Naive thymus-derived CD8-positive, alpha-beta T cell (primary cell): ENCODE results near the gene NINJ2. TPM values are rescaled to one million over a fixed set of nuclear protein-coding genes. Genes with fewer than 3 reads are reported as not detected.

ENCODE experiments used
- ATAC-seq, 2 donors: fragments of 150-1000 bp; cut with Tn5 transposase in 1 of 2; sonication (Bioruptor Pico), chemical (Tn5 transposase) in 1 of 2; 1 replicate in 1 of 2; 2 replicates in 1 of 2; pipeline ENCODE4 v1.10.0; 2021; ENCODE audit warnings: mild to moderate bottlenecking in 2 of 2, moderate library complexity in 2 of 2
- POLR2A ChIA-PET: fragments of 350-600 bp; sonication (Branson Sonifier 250); formaldehyde crosslinking; loops from one replicate; lab custom pipeline; 2021; ENCODE audit warnings: antibody characterized with exemption; lab: Charles Lee
- DNase-seq, 10 donors: peaks; one replicate each; pipeline versions ENCODE4 v3.0.0 to v3.0.0-alpha.2; 2020 to 2022
- H3K27ac Mint-ChIP-seq, 10 donors: one replicate each; pipeline ENCODE4 v1.8.0; 2020 to 2022; ENCODE audit warnings: mild to moderate bottlenecking in 10 of 10, mixed read lengths in 10 of 10, moderate library complexity in 4 of 10, inconsistent platforms in 1 of 10
- H3K27me3 Mint-ChIP-seq, 5 donors: one replicate each; pipeline ENCODE4 v1.8.0; 2021 to 2022; ENCODE audit warnings: mixed read lengths in 5 of 5
- H3K36me3 Mint-ChIP-seq, 3 donors: one replicate each; pipeline ENCODE4 v1.8.0; 2020 to 2022; ENCODE audit warnings: mixed read lengths in 3 of 3, mild to moderate bottlenecking in 2 of 3, inconsistent platforms in 1 of 3
- H3K4me1 Mint-ChIP-seq, 4 donors: one replicate each; pipeline ENCODE4 v1.8.0; 2021 to 2022; ENCODE audit warnings: mixed read lengths in 4 of 4
- H3K4me3 Mint-ChIP-seq, 10 donors: one replicate each; pipeline ENCODE4 v1.8.0; 2020 to 2022; ENCODE audit warnings: mild to moderate bottlenecking in 10 of 10, mixed read lengths in 10 of 10, moderate library complexity in 6 of 10, inconsistent platforms in 1 of 10
- H3K9me3 Mint-ChIP-seq, 9 donors: one replicate each; pipeline ENCODE4 v1.8.0; 2020 to 2022; ENCODE audit warnings: mixed read lengths in 9 of 9, mild to moderate bottlenecking in 3 of 9, inconsistent platforms in 1 of 9, moderate library complexity in 1 of 9
- polyA plus RNA-seq, 3 donors: library from polyadenylated mRNA; unstranded; fragments of 300-500 nt; fragmentation: Illumina TruSeq; gene quantifications; one replicate each; pipeline ENCODE4 v1.2.3, GENCODE V29; 2021
- total RNA-seq, 8 experiments: library from RNA in 2 of 8; stranded (reverse) in 2 of 8; gene quantifications; one replicate each; pipeline ENCODE4 v1.2.3 and lab custom pipeline; 2021 to 2026

Gene NINJ2
- total and polyA plus RNA-seq, 5 experiments from 2014 or later: 0.85 to 5.1 (median 3.9) TPM

DNA sequence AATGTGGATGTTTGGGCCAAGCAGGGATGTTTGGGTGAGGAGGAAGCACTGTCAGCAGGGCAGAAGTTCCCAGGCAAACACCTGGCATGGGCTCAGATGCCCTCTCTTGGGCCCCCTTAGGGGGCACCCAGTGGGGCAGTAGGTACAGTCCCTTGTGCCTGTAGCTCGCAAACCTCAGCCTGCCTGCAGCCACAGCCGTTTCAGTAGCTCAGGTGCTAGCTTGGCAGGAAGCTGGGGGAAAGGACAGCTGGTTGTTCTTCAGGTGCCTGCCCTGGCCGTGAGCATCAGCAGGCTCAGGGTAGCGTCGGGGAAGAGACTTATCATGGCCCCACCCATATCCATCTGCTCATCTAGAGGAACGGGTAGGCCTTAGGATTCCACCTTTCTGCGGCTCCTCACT is 136.0 kb downstream of the NINJ2 start:
- no peak for ATAC-seq
- peaks cover 0 to 13% (median 7%) of the 10 kb centered on the region in 9 donors for H3K9me3 Mint-ChIP-seq

DNA sequence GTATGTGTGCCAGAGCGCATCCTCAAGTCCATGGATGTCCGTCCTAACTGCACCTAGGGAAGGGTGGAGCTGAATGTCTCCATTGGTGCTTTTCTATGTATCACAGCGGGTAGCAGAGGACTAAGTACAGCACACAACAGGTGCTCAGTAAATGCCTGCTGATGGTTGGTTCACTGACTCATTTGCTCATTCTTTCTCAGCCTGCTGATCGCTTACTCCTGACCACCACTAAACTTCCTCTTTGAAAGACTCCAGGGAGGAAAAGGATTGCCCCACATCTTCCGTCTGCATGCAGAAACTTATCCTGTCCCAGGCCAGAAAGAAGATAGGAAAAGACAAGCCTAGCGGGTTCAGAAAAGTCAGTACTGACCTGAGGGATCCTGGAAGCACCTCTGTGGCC is 137.2 kb downstream of the NINJ2 start:
- DNase-seq (no peak), ATAC-seq (no peak)
- H3K27ac Mint-ChIP-seq: no peak overlapping the region
- POLR2A ChIA-PET: no interaction called here
- peaks cover 0 to 10% (median 4%) of the 10 kb centered on the region in 9 donors for H3K9me3 Mint-ChIP-seq
- peaks cover 1 to 16% (median 6%) of the 10 kb centered on the region in 5 donors for H3K27me3 Mint-ChIP-seq
- H3K4me1 Mint-ChIP-seq: no peaks in the 10 kb centered on the region
- H3K4me3 Mint-ChIP-seq: no peak overlapping the region
- no peaks in the 10 kb centered on the region for H3K36me3 Mint-ChIP-seq

More for the DNA sequence above, 136.0 kb downstream of the NINJ2 start:
- Mint-ChIP-seq H3K36me3 (peaks cover 0 to 4% (median 3%) of the 10 kb centered on the region in 3 donors), H3K4me3 (peak overlapping the region in 1 of 10 donors; percentile 73), H3K27me3 (peaks cover 1 to 8% (median 6%) of the 10 kb centered on the region in 5 donors), H3K4me1 (no peaks in the 10 kb centered on the region), H3K27ac (peak overlapping the region in 1 of 10 donors; percentile 46)
- no peak for DNase-seq
- POLR2A ChIA-PET: interaction anchor here (1.3 kb wide), 1 partner anchor 9 kb away, joined by 3 read pairs; no protein-coding TSS in a partner anchor

DNA sequence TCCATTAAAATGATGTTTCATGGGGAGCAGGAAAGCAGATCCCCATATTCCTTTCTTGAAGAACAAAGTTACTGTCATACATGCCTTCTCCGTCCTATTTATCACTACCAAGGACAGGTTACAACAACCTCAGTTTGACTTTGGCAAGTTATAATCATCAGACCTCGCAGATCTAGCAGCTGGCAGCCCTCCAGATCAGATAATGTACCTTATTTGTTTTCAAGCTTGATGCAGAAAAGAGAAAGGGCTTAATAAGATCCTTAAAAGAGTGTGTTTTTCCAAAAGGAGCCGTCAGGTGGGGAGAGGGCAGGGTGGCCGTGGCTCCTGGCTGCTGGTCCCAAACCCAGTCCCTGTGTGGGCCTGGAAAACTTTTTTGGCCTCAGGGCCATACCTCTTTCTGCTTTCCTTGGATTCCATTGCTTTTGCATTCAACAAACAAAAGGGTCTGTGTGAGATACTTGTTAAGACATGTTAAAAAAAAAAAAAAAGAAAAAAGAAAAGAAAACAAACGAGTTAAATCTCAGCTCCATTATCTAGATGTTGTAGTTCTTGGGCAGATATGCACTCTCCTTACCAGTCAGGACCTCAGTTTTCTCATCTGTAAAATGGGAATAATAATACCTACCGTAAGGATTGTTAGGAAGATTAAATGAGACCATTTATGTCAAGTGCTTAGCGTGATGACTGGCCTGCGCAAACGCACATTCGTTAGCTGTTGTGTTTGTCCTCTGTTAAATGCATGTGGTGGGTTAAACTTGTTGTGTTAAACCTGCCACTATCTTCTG is 138.9 kb downstream of the NINJ2 start:
- POLR2A ChIA-PET: interaction anchor here (0.6 kb wide), 1 partner anchor 108 kb away, joined by 4 read pairs; no protein-coding TSS in a partner anchor
- ATAC-seq: no peak
- Mint-ChIP-seq H3K9me3 (peaks cover 0 to 4% (median 0%) of the 10 kb centered on the region in 9 donors), H3K27ac (no peak overlapping the region), H3K36me3 (no peaks in the 10 kb centered on the region), H3K4me1 (no peaks in the 10 kb centered on the region), H3K4me3 (no peak overlapping the region), H3K27me3 (peaks cover 1 to 30% (median 15%) of the 10 kb centered on the region in 5 donors)
- no peak for DNase-seq

DNA sequence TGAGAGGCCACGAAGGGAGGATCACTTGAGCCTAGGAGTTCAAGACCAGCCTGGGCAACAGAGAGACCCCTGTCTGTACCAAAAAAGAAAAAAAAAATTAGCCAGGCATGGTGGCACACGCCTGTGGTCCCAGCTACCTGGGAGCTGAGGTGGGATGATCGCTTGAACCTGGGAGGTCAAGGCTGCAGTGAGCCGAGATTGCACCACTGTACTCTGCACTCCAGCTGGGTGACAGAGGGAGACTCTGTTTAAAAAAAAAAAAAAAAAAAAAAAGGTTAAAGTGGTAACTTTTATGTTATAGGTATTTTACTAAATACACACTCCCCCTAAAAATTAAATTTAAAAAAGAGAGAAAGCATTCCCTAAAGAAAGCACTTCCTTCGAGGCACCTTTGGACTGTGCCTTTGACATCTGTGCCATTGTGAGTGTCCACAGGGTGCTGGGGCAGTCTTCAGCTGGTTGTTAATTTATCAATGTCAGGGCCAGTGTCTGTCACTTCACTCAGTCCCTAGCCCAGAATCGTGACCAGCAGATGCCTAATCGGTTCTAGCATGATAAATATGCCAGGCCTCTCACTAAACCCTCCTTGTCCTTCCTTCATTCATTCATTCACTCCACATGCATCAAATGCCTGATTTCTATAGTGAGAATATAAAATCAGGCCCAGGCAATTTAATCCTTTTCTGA is 140.4 kb downstream of the NINJ2 start:
- H3K4me1 Mint-ChIP-seq: no peaks in the 10 kb centered on the region

DNA sequence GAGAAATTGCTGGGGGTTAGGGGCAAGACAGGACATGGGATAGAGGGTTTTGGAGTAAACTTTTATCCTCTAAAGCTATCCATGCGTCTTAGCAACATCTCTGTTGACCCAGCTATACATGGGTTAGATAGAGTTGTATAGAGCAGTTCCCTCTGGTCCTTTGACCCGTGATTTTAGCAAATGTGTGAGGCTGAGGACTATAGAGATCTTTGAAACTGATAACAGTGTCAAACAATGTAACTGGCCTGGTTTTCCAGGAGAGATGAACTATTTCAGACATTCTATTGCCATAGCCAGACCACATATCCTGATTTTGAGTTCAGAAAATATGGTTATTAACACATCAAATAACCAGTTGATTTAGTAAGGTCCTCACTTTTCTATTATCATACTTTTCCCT is 143.1 kb downstream of the NINJ2 start:
- Mint-ChIP-seq H3K36me3 (no peaks in the 10 kb centered on the region), H3K4me3 (no peak overlapping the region), H3K27ac (no peak overlapping the region), H3K27me3 (peaks cover 0 to 29% (median 18%) of the 10 kb centered on the region in 5 donors), H3K9me3 (no peaks in the 10 kb centered on the region), H3K4me1 (no peaks in the 10 kb centered on the region)
- POLR2A ChIA-PET: no interaction called here
- ATAC-seq (no peak), DNase-seq (no peak)

More for the DNA sequence above, 140.4 kb downstream of the NINJ2 start:
- DNase-seq: no peak
- POLR2A ChIA-PET: interaction anchor here (0.7 kb wide), 1 partner anchor 473 kb away, joined by 6 read pairs; no protein-coding TSS in a partner anchor
- Mint-ChIP-seq H3K9me3 (peaks cover 0 to 1% (median 0%) of the 10 kb centered on the region in 9 donors), H3K27ac (no peak overlapping the region), H3K36me3 (no peaks in the 10 kb centered on the region), H3K4me3 (no peak overlapping the region), H3K27me3 (peaks cover 1 to 34% (median 20%) of the 10 kb centered on the region in 5 donors)
- no peak for ATAC-seq

DNA sequence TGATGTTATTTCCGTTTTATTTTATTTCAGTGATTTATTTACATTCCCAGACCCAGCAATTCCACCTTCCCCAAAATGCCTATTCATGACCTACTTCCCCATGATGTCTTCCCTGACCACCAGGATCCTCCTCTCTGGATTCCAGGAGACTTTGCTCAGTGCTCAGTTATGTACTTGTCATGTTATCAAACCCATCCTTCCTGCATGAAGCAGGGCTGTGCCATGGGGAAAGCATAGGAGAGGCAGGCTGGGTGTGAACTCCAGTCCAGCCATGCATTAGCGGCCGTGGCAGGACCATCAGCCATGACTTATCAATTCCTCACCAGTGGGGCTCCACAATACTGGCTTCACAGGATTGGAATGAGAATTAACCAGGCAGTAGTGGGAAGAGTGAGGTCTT is 145.7 kb downstream of the NINJ2 start:
- POLR2A ChIA-PET: no interaction called here
- DNase-seq: no peak
- H3K36me3 Mint-ChIP-seq: no peaks in the 10 kb centered on the region

More for the DNA sequence above, 145.7 kb downstream of the NINJ2 start:
- Mint-ChIP-seq H3K27me3 (peaks cover 9 to 39% (median 17%) of the 10 kb centered on the region in 5 donors), H3K4me3 (no peak overlapping the region), H3K9me3 (peaks cover 0 to 3% (median 0%) of the 10 kb centered on the region in 9 donors), H3K4me1 (no peaks in the 10 kb centered on the region), H3K27ac (no peak overlapping the region)
- no peak for ATAC-seq

Other genes starting within 250 kb of the NINJ2 start
- gene B4GALNT3, start 203.5 kb downstream of the NINJ2 start, total RNA-seq: under 1 TPM; 0.34 to 0.66 TPM
- 1 to 10 TPM in 1 of 3 donors, under 1 TPM in 2; 0.14 to 1.8 (median 0.40) TPM for gene B4GALNT3, start 203.5 kb downstream of the NINJ2 start, polyA plus RNA-seq
- 100 to 1,000 TPM; 142 to 158 TPM for gene WNK1, start 89.1 kb upstream of the NINJ2 start, total RNA-seq
- 10 to 100 TPM; 19.5 to 31.0 (median 26.7) TPM for gene WNK1, start 89.1 kb upstream of the NINJ2 start, polyA plus RNA-seq